NCI-H345 treated with DMSO at 0.1 percent for 48 hours (cell line): Measurements from ENCODE around the gene CSF1.

Experiments used
- DNase-seq: peaks from one replicate; lab custom pipeline; 2025; ENCODE audit not compliant: unreplicated experiment; lab: John Stamatoyannopoulos, UW

The CSF1 gene

GRCh38 chr1:109975718-109976117 is 65.1 kb downstream of the CSF1 start:
- no peak for DNase-seq

- DNase-seq, result no peak
Observed at GRCh38 chr1:109976762-109977161, 66.1 kb downstream of the CSF1 start.

GRCh38 chr1:109977225-109977624 is 66.6 kb downstream of the CSF1 start:
- DNase-seq, result no peak

DNA sequence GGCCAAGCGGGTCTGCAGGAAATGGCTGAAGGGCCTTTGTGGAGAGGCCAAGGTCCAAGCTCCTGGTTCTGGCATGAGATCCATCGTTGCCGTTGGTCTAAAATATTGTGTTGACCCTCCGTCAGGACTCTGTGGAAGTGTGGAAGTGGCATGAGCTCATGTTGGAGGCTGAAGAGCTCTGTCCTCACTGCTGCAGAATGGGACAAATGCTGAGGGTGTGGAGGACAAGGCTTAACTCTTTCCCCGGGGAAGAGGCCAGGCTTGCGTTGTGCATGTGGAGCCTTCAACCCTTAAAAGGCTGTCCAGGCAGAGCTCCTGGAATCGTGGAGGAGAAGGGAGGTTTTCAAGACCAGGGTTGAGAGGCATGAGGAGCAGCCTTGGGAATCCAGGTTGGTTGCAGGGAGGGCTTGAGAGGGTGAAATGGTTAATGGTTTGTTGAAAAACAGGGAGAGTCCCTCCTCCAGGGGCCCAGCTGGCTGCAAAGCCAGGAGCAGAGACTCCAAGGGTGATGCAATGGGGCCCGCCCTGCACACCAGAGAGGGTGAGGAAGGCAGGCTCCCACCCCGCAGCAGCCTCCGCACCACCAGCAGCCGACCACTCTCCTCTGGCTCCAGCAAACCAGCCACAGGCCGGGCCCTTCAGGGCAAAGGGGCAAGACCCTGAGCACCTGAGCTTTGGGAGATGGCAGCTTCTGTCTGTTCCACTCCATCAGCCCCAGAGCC is 67.2 kb downstream of the CSF1 start:
- DNase-seq, result no peak

DNA sequence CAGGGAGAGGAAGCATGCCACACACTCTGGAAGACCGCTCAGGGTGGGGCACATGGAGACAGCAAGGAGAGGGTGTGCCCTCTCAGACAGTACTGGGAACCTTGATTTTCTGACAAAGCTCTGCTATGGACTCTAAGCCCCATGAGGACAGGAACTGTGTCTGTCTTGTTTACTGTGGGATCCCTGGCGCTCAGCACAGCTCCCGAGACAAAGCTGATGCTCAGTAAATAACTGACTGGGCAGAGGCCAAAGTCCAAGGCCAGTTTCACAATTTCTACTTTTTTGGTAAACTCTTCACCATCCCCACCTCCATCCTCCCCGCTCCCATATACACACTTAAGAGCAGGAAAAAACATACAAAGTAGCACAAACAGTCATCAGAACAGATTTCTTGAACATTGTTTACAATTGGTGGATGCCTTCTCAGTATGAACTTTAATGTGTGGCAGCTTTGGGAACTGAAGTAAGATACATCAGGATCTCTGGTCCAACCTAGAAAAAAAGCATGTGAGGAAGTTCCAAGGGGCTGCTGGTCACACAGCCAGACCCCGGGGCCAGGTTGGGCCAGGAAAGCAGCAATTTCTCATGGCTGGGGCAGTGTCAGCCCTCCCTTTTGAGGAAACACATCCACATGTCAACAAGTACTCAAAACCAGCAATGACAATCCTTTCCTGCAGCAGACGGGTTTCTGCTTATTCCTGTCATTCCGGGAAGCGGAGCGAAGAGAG is 68.3 kb downstream of the CSF1 start:
- DNase-seq, result no peak

- no peak for DNase-seq
Observed at GRCh38 chr1:109979489-109980091, 68.9 kb downstream of the CSF1 start.
